Endodermal cell (in vitro differentiated cells): ENCODE data around the gene CTCFL. TPM values are rescaled to one million over a fixed set of nuclear protein-coding genes. Genes with fewer than 3 reads are reported as not detected.

Experiments
- DNase-seq: peaks from one replicate; pipeline ENCODE4 v3.0.0-alpha.2; 2017
- H3K27ac ChIP-seq: 2 replicates; pipeline ENCODE4 v1.5.1; 2013; ENCODE audit warnings: mild to moderate bottlenecking, low read depth, low read length, moderate library complexity
- H3K27me3 ChIP-seq: 2 replicates; pipeline ENCODE4 v1.6.1; 2013; ENCODE audit warnings: mild to moderate bottlenecking, low read length, moderate library complexity; ENCODE audit not compliant: insufficient read depth, control insufficient read depth, poor library complexity, severe bottlenecking
- H3K36me3 ChIP-seq: 2 replicates; pipeline ENCODE4 v1.7.0; 2013; ENCODE audit warnings: mild to moderate bottlenecking, low read length, moderate library complexity; ENCODE audit not compliant: control insufficient read depth, insufficient read depth
- H3K4me1 ChIP-seq: one replicate; pipeline ENCODE4 v1.7.0; 2013; ENCODE audit warnings: low read length; ENCODE audit not compliant: control insufficient read depth, insufficient read depth
- H3K4me3 ChIP-seq: 2 replicates; pipeline ENCODE4 v1.5.1; 2013; ENCODE audit warnings: mild to moderate bottlenecking, low read length, moderate library complexity
- H3K9ac ChIP-seq: 2 replicates; pipeline ENCODE4 v1.6.1; 2013; ENCODE audit warnings: mild to moderate bottlenecking, low read length, moderate library complexity; ENCODE audit not compliant: poor library complexity, severe bottlenecking; ENCODE audit errors: extremely low read depth
- H3K9me3 ChIP-seq: 2 replicates; pipeline ENCODE4 v1.6.1; 2013; ENCODE audit warnings: mild to moderate bottlenecking, low read length, moderate library complexity; ENCODE audit not compliant: control insufficient read depth
- H3K27ac Mint-ChIP-seq: 2 replicates; pipeline ENCODE4 v1.8.0; 2020; ENCODE audit warnings: mixed read lengths
- H3K27me3 Mint-ChIP-seq: 2 replicates; pipeline ENCODE4 v1.8.0; 2021; ENCODE audit warnings: mild to moderate bottlenecking, mixed read lengths; ENCODE audit not compliant: insufficient read depth
- H3K36me3 Mint-ChIP-seq: 2 replicates; pipeline ENCODE4 v1.8.0; 2020; ENCODE audit warnings: low read depth, mixed read lengths
- H3K4me1 Mint-ChIP-seq: 2 replicates; pipeline ENCODE4 v1.8.0; 2020; ENCODE audit warnings: mixed read lengths
- H3K4me3 Mint-ChIP-seq: 2 replicates; pipeline ENCODE4 v1.8.0; 2020; ENCODE audit warnings: mild to moderate bottlenecking, moderate library complexity, mixed read lengths
- H3K9me3 Mint-ChIP-seq: 2 replicates; pipeline ENCODE4 v1.8.0; 2020; ENCODE audit warnings: mild to moderate bottlenecking, mixed read lengths
- CTCF ChIP-seq: fragments of 200-600 bp; sonication (generic); conservative IDR thresholded peaks from 2 replicates; pipeline ENCODE4 v1.5.0; 2021; ENCODE audit warnings: antibody characterized with exemption, mild to moderate bottlenecking
- WGBS, 2 experiments: methylation state at CpG; one replicate each; pipeline versions ENCODE4 v1.1.5 to v1.1.7; 2013; ENCODE audit warnings: missing lambda C conversion rate in 2 of 2, mixed read lengths in 1 of 2; ENCODE audit not compliant: insufficient coverage in 1 of 2, insufficient read length in 1 of 2; 5-methylcytosine and 5-hydroxymethylcytosine counted together
- total RNA-seq, 2 donors: library from RNA; stranded (reverse); fragmentation: NEBNext Ultra II Directional in 1 of 2; extraction: Animal tissue kit (Norgen Biotek cat#: 25700) in 1 of 2; gene quantifications; 2 replicates in 1 of 2; 3 replicates in 1 of 2; pipeline ENCODE4 v1.2.1, GENCODE V29; 2021

Gene CTCFL
- total RNA-seq, 2 donors from 2014 or later: 0.33 to 1.4 TPM

DNA sequence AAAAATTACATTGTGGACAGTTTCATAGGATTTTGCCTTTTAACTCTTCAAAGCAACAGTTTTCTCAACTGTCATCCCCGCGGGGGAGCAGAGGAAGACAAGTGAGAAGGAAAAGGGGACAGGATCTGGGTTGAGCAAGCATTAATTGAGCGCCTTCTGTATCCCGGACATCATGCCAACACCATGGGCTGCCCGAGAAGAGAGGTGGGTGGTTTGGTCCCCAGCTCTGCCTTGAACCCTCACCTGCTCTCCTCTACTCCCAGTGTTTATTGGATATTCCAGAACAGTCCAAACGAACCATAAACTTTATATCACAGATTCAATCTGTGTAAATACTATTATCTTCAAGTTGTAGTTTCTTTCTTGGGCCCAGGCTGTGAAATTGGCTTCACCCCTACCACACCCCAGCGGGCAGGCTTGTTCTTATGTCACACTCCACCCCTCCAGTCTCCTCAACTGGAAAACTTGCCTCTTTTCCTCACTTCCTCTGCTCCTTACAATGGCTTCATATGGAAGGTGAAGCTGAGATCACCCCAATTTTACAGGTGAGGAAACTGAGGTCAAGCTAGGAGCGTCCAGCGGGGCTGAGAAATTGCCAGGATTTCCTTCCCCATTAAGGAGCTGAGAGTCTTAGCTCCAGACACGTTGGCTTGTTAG, 42.0 kb upstream of the CTCFL start:
- no peak for DNase-seq
- Mint-ChIP-seq H3K36me3 (no peaks in the 10 kb centered on the region), H3K27me3 (peaks cover 2% of the 10 kb centered on the region), H3K27ac (no peak overlapping the region), H3K9me3 (no peaks in the 10 kb centered on the region), H3K4me1 (no peaks in the 10 kb centered on the region), H3K4me3 (no peak overlapping the region)
- Histone ChIP-seq H3K27me3 (no peaks in the 10 kb centered on the region), H3K27ac (no peak overlapping the region), H3K36me3 (no peaks in the 10 kb centered on the region), H3K4me1 (no peaks in the 10 kb centered on the region), H3K9ac (no peak overlapping the region), H3K9me3 (no peaks in the 10 kb centered on the region), H3K4me3 (no peak overlapping the region)
- WGBS, 2 experiments: 86 to 94% methylated on average over 8 to 9 of the region's 10 CpGs
- TF ChIP-seq CTCF: no peak

- no peak for DNase-seq
- H3K27me3 Mint-ChIP-seq: peaks cover 2% of the 10 kb centered on the region
- H3K4me3 Mint-ChIP-seq: no peak overlapping the region
- Histone ChIP-seq H3K9me3 (no peaks in the 10 kb centered on the region), H3K27ac (no peak overlapping the region), H3K27me3 (no peaks in the 10 kb centered on the region), H3K4me3 (no peak overlapping the region), H3K9ac (no peak overlapping the region), H3K4me1 (no peaks in the 10 kb centered on the region), H3K36me3 (no peaks in the 10 kb centered on the region)
- no peak overlapping the region for H3K27ac Mint-ChIP-seq
- H3K9me3 Mint-ChIP-seq: no peaks in the 10 kb centered on the region
- H3K4me1 Mint-ChIP-seq: no peaks in the 10 kb centered on the region
- WGBS, 2 experiments: 54% methylated on average over 1 of the region's 1 CpG; no CpG with 5 or more reads in 1 of the 2 experiments
- no peaks in the 10 kb centered on the region for H3K36me3 Mint-ChIP-seq
- TF ChIP-seq CTCF: no peak
These were observed 41.5 kb upstream of the CTCFL start for GRCh38 chr20:57566399-57566798.

GRCh38 chr20:57564951-57565642, 40.2 kb upstream of the CTCFL start:
- H3K27ac Mint-ChIP-seq: no peak overlapping the region
- no peak overlapping the region for H3K4me3 Mint-ChIP-seq
- Histone ChIP-seq H3K4me3 (no peak overlapping the region), H3K4me1 (no peaks in the 10 kb centered on the region), H3K27me3 (no peaks in the 10 kb centered on the region), H3K9me3 (no peaks in the 10 kb centered on the region), H3K27ac (no peak overlapping the region), H3K36me3 (no peaks in the 10 kb centered on the region), H3K9ac (no peak overlapping the region)
- TF ChIP-seq CTCF: no peak
- no peak for DNase-seq
- no peaks in the 10 kb centered on the region for H3K36me3 Mint-ChIP-seq
- H3K4me1 Mint-ChIP-seq: no peaks in the 10 kb centered on the region
- no peaks in the 10 kb centered on the region for H3K9me3 Mint-ChIP-seq
- H3K27me3 Mint-ChIP-seq: peaks cover 2% of the 10 kb centered on the region
- 91 to 93% methylated on average over 9 to 11 of the region's 11 CpGs for WGBS, 2 experiments
